Fibroblast of lung (primary cell): ENCODE measurements around the gene GAD1. TPM values are rescaled to one million over a fixed set of nuclear protein-coding genes. Genes with fewer than 3 reads are reported as not detected.

Source experiments
- DNase-seq, 2 donors: peaks; one replicate each; pipeline versions ENCODE4 v3.0.0 to v3.0.0-alpha.2; 2010; ENCODE audit warnings: low read depth in 2 of 2
- H2AFZ ChIP-seq: 2 replicates; pipeline ENCODE4 v1.5.1; 2012; ENCODE audit warnings: low read length, control low read depth, inconsistent platforms
- H3K27ac ChIP-seq: 2 replicates; pipeline ENCODE4 v1.5.1; 2011; ENCODE audit warnings: low read length, control low read depth; ENCODE audit not compliant: insufficient read depth
- H3K27me3 ChIP-seq: 2 replicates; pipeline ENCODE4 v1.5.1; 2011; ENCODE audit warnings: mild to moderate bottlenecking, low read length; ENCODE audit not compliant: control insufficient read depth, insufficient read depth
- H3K36me3 ChIP-seq: 2 replicates; pipeline ENCODE4 v1.5.1; 2011; ENCODE audit warnings: low read length; ENCODE audit not compliant: control insufficient read depth, insufficient read depth
- H3K4me1 ChIP-seq: 2 replicates; pipeline ENCODE4 v1.5.1; 2011; ENCODE audit warnings: low read length; ENCODE audit not compliant: control insufficient read depth, insufficient read depth; ENCODE audit errors: extremely low read depth
- H3K4me2 ChIP-seq: 2 replicates; pipeline ENCODE4 v1.5.1; 2011; ENCODE audit warnings: low read length, control low read depth; ENCODE audit not compliant: insufficient read depth; ENCODE audit errors: extremely low read depth
- H3K4me3 ChIP-seq, 4 experiments: fragments of 200-600 bp in 1 of 4; sonication (generic) in 1 of 4; replicated peaks in 1 of 4; 2 replicates each; pipeline ENCODE4 v1.5.1; 2011 to 2016; ENCODE audit warnings: low read length in 4 of 4, low read depth in 3 of 4, mild to moderate bottlenecking in 3 of 4, control low read depth in 2 of 4, inconsistent platforms in 1 of 4, mixed read lengths in 1 of 4; ENCODE audit not compliant: insufficient read depth in 1 of 4; ENCODE audit errors: control extremely low read depth in 1 of 4
- H3K79me2 ChIP-seq: 2 replicates; pipeline ENCODE4 v1.5.1; 2012; ENCODE audit warnings: mild to moderate bottlenecking, low read length, inconsistent platforms; ENCODE audit not compliant: control insufficient read depth, insufficient read depth
- H3K9ac ChIP-seq: 2 replicates; pipeline ENCODE4 v1.5.1; 2011; ENCODE audit warnings: mild to moderate bottlenecking, low read length, control low read depth; ENCODE audit not compliant: insufficient read depth
- H3K9me3 ChIP-seq: 2 replicates; pipeline ENCODE4 v1.5.1; 2012; ENCODE audit warnings: low read depth, low read length; ENCODE audit not compliant: control insufficient read depth, insufficient read depth
- H4K20me1 ChIP-seq: 2 replicates; pipeline ENCODE4 v1.5.1; 2011; ENCODE audit warnings: low read length; ENCODE audit not compliant: control insufficient read depth, insufficient read depth; ENCODE audit errors: extremely low read depth
- EZH2 ChIP-seq: IDR thresholded peaks from 2 replicates; pipeline ENCODE4 v1.5.1; 2012; ENCODE audit warnings: low read length, control low read depth, mild to moderate bottlenecking; ENCODE audit errors: missing control alignments
- polyA plus RNA-seq, 2 donors: library from polyadenylated mRNA; depleted of rRNA in 1 of 2; stranded (reverse) in 1 of 2; unstranded in 1 of 2; fragments of >200 nt; gene quantifications; 2 replicates each; pipeline ENCODE4 v1.2.1, GENCODE V29; 2011 to 2012; ENCODE audit warnings: missing spikeins in 1 of 2
- total RNA-seq: library from RNA; depleted of rRNA; stranded (reverse); fragments of >200 nt; gene quantifications from 2 replicates; pipeline ENCODE4 v1.2.1, GENCODE V29; 2014
- TF ChIP-seq, protein P1 (sequence below), 2 donors: IDR thresholded peaks in 1 of 2; conservative IDR thresholded peaks in 1 of 2; 1 replicate in 1 of 2; 2 replicates in 1 of 2; pipeline ENCODE4 v1.5.1; 2011 to 2012; ENCODE audit warnings: low read length in 2 of 2, control low read depth in 1 of 2, inconsistent platforms in 1 of 2, low read depth in 1 of 2, mild to moderate bottlenecking in 1 of 2

The GAD1 gene
- total and polyA plus RNA-seq, 2 donors (not counting 1 experiment from before 2014, with no cell fraction given) = 0.12 to 0.33 TPM

DNA sequence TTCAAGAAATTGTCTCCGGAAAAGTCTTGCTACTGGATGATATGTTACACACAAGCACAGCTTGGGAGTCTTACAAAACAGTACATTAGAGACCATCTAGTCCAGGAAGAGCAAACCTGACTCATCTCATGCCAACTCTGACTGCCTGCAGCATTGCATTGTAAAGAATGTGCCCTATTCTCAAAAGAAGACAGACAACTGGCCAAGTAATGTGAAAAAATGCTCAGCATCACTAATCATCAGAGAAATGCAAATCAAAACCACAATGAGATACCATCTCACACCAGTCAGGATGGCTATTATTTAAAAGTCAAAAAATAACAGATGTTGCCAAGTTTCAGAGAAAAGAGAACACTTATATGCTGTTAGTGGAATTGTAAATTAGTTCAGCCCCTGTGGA is 69.7 kb downstream of the GAD1 start:
- Histone ChIP-seq H3K4me1 (no peaks in the 10 kb centered on the region), H4K20me1 (no peaks in the 10 kb centered on the region), H3K79me2 (no peaks in the 10 kb centered on the region), H3K4me3 (no peak overlapping the region), H3K4me2 (no peak overlapping the region), H3K27me3 (no peaks in the 10 kb centered on the region), H3K9ac (no peak overlapping the region), H3K9me3 (no peaks in the 10 kb centered on the region), H3K27ac (no peak overlapping the region), H2AFZ (no peak overlapping the region), H3K36me3 (no peaks in the 10 kb centered on the region)
- DNase-seq = peak in 1 of 2 donors; percentile 97
- TF ChIP-seq EZH2 = no peak
- TF ChIP-seq, protein P1, sequence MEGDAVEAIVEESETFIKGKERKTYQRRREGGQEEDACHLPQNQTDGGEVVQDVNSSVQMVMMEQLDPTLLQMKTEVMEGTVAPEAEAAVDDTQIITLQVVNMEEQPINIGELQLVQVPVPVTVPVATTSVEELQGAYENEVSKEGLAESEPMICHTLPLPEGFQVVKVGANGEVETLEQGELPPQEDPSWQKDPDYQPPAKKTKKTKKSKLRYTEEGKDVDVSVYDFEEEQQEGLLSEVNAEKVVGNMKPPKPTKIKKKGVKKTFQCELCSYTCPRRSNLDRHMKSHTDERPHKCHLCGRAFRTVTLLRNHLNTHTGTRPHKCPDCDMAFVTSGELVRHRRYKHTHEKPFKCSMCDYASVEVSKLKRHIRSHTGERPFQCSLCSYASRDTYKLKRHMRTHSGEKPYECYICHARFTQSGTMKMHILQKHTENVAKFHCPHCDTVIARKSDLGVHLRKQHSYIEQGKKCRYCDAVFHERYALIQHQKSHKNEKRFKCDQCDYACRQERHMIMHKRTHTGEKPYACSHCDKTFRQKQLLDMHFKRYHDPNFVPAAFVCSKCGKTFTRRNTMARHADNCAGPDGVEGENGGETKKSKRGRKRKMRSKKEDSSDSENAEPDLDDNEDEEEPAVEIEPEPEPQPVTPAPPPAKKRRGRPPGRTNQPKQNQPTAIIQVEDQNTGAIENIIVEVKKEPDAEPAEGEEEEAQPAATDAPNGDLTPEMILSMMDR (conservative IDR thresholded peaks at IDR 0.05 in 1 of 2, IDR thresholded peaks at IDR 0.05 in 1 of 2; ENCODE audit: low read depth in 1 of 2, low read length in 2 of 2) = no peak

- no peak for DNase-seq
- TF ChIP-seq, protein P1 (conservative IDR thresholded peaks at IDR 0.05 in 1 of 2, IDR thresholded peaks at IDR 0.05 in 1 of 2; ENCODE audit: low read depth in 1 of 2, low read length in 2 of 2) = no peak
- TF ChIP-seq EZH2 = no peak
- H3K9ac ChIP-seq = no peak overlapping the region
Measured at GRCh38 chr2:170887496-170887895, 70.8 kb downstream of the GAD1 start.

DNA sequence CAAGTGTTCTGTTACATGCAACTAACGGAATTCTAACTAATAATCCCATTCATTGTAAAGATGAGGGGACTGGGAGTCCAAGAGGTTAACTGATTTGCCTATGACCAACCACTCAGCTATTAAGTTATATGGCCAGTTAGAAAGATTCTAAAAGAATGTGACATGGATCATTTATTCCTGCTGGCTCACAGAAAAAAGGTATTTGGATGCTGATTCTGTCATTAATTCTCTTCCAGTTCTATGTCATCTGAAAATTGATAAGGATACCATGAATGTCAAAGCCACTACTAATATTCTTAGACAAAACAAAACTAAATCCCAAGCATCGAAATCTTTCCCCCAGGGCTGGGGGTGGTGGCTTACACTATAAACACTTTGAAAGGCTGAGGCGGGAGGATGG is 71.2 kb downstream of the GAD1 start:
- Histone ChIP-seq H3K36me3 (no peaks in the 10 kb centered on the region), H3K4me3 (no peak overlapping the region), H3K27ac (no peak overlapping the region), H3K9me3 (no peaks in the 10 kb centered on the region), H3K4me1 (no peaks in the 10 kb centered on the region), H4K20me1 (no peaks in the 10 kb centered on the region), H3K9ac (no peak overlapping the region), H3K4me2 (no peak overlapping the region), H3K27me3 (no peaks in the 10 kb centered on the region), H3K79me2 (no peaks in the 10 kb centered on the region), H2AFZ (no peak overlapping the region)
- peak in 1 of 2 donors; percentile 65 for DNase-seq
- TF ChIP-seq EZH2 = no peak
- TF ChIP-seq, protein P1 (conservative IDR thresholded peaks at IDR 0.05 in 1 of 2, IDR thresholded peaks at IDR 0.05 in 1 of 2; ENCODE audit: low read depth in 1 of 2, low read length in 2 of 2) = no peak

More at GRCh38 chr2:170887496-170887895, 70.8 kb downstream of the GAD1 start:
- Histone ChIP-seq H3K27me3 (no peaks in the 10 kb centered on the region), H3K79me2 (no peaks in the 10 kb centered on the region), H3K4me3 (no peak overlapping the region), H2AFZ (no peak overlapping the region), H3K36me3 (no peaks in the 10 kb centered on the region), H3K4me2 (no peak overlapping the region), H3K4me1 (no peaks in the 10 kb centered on the region), H3K9me3 (no peaks in the 10 kb centered on the region), H4K20me1 (no peaks in the 10 kb centered on the region), H3K27ac (no peak overlapping the region)
